Fibroblast of the aortic adventitia (primary cell): ENCODE measurements around the gene SLC27A5. TPM values are rescaled to one million over a fixed set of nuclear protein-coding genes. Genes with fewer than 3 reads are reported as not detected.

Source experiments
- DNase-seq: peaks from one replicate; pipeline ENCODE4 v3.0.0-alpha.2; 2010; ENCODE audit warnings: low read depth
- H3K4me3 ChIP-seq: 2 replicates; pipeline ENCODE4 v1.5.1; 2011; ENCODE audit warnings: low read depth, mild to moderate bottlenecking, control low read depth, low read length, moderate library complexity
- total RNA-seq: library from RNA; depleted of rRNA; stranded (reverse); fragments of >200 nt; gene quantifications from 2 replicates; pipeline ENCODE4 v1.2.3, GENCODE V29; 2012; ENCODE audit warnings: low replicate concordance
- TF ChIP-seq, protein P1 (sequence below): IDR thresholded peaks from 2 replicates; pipeline ENCODE4 v1.5.1; 2011; ENCODE audit warnings: mild to moderate bottlenecking, low read length, control low read depth, inconsistent platforms; ENCODE audit not compliant: insufficient read depth

Gene SLC27A5
- total RNA-seq, 1 donor, result 5.2 TPM

DNA sequence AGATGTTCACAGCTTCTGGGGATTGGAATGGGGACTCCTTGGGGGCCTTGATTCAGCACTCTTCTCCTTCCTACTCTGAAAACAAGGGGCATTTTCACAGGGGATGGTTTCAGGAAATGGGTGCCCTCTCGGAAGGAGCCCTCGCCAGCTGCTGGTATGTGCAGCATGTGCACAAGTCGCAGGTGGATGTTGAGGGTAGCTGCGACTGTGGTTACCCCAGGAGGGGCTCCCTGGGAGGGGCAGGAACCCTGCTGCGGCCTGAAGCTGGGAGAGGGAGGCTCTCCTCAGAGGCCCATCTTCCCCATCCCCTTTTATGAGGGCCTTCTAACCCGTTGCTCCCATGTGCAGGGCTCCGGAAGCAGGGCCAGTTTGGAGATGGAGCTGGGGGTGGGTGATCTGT, 29.4 kb downstream of the SLC27A5 start:
- no peak for DNase-seq
- TF ChIP-seq, protein P1, sequence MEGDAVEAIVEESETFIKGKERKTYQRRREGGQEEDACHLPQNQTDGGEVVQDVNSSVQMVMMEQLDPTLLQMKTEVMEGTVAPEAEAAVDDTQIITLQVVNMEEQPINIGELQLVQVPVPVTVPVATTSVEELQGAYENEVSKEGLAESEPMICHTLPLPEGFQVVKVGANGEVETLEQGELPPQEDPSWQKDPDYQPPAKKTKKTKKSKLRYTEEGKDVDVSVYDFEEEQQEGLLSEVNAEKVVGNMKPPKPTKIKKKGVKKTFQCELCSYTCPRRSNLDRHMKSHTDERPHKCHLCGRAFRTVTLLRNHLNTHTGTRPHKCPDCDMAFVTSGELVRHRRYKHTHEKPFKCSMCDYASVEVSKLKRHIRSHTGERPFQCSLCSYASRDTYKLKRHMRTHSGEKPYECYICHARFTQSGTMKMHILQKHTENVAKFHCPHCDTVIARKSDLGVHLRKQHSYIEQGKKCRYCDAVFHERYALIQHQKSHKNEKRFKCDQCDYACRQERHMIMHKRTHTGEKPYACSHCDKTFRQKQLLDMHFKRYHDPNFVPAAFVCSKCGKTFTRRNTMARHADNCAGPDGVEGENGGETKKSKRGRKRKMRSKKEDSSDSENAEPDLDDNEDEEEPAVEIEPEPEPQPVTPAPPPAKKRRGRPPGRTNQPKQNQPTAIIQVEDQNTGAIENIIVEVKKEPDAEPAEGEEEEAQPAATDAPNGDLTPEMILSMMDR, result no peak
- no peak overlapping the region for H3K4me3 ChIP-seq

DNA sequence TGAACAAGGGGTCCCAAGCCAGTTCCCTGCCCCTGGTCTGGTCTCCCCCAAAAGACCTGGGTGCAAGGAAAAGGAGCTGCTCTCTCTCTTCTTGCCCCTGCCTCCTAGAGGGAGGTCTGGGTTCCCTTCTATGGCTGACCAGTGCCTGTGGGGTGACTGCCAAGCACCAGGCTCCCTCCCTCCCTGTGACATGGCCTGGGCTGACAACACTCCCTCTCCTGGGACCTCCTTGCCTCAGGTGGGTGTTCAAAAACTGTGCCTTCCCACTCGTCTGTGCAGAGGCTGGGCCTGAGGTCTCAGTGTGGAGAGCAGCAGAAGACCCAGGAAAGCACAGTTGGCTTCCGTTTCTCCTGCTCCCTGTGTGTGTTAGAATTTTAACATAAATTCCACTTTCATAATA, 31.0 kb downstream of the SLC27A5 start:
- no peak overlapping the region for H3K4me3 ChIP-seq
- no peak for DNase-seq
- TF ChIP-seq, protein P1, result no peak

DNA sequence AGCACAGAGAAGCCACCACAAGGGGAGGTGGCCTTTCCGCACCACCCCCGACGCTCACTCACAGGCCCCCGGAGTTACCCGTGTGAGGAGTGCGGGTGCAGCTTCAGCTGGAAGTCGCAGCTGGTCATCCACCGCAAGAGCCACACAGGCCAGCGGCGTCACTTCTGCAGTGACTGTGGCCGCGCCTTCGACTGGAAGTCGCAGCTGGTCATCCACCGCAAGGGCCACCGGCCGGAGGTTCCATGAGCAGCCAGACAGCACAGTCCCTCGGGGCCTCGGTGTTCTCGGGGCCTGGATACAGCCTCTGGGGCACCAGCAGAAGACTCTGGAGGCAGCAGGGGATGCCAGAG, 31.3 kb downstream of the SLC27A5 start:
- no peak overlapping the region for H3K4me3 ChIP-seq
- TF ChIP-seq, protein P1, result no peak
- no peak for DNase-seq

DNA sequence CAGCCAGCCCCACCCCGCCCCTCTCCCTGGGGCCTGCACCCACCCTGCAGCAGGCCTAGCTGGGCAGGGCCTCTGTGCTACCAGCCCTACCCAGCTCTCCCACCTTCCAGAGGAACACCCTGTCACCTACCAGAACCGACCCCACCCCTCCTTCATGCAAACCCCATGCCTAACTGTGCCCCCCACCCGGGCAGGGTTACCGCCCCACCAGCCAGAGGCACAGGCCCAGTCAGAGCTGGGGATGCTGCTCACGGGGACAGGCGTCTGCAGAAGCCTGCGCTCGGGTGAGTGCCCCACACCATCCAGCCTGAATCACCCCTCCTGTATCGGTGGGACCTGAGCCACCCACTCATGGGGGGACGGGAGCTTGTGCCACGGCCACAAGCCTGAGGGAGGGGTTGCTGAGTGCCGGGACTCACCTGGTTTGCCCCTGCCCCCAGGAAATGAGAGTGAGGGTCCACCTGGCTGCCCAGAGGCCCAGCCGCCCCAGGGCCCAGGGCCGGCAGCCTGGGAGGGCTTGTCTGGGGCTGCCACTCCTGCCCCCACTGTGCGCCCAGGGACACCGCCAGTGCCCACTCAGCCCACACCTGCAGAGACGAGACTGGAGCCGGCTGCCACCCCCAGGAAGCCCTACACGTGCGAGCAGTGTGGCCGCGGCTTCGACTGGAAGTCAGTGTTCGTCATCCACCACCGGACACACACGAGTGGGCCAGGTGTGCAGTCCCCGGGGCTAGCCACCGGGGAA, 31.9 kb downstream of the SLC27A5 start:
- TF ChIP-seq, protein P1, result no peak
- DNase-seq, result no peak
- H3K4me3 ChIP-seq, result no peak overlapping the region

DNA sequence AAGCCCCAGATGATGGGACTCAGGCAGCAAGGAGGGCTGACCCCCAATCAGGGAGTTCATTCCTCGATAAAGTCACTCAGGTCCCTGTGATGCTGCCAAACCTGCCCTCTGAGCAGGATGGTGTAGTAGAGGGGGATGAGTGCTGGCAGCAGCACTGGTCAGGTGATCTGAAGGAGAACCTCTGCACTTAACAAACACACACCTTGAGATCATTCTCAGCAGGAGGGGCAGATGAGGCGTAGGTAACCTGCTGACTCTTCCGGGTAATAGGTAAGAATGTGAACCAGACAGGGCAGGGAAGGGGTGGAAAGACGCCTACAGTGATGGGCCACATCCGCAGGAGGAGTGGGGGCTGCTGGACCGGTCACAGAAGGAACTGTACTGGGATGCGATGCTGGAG, 32.5 kb downstream of the SLC27A5 start:
- TF ChIP-seq, protein P1, result no peak
- no peak overlapping the region for H3K4me3 ChIP-seq
- no peak for DNase-seq

DNA sequence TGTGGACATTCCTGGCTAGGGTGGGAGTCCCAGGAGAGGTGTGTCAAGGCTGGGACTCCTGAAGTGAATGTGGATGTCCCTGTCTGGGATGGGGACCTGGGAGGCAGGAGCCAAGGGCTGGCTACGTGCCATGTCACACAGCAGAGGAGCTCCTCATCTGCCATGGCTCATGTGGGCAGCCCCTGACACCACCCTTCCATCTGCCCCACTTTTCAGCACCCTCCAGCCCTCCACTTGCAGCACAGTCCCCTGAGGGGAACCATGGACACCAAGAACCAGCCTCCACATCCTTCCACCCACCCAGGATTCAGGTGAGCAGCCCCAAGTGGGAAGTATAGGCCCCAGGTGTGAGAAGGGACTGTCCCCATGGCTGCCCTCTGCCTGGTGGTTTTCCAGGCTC, 33.9 kb downstream of the SLC27A5 start:
- H3K4me3 ChIP-seq, result no peak overlapping the region
- no peak for DNase-seq
- TF ChIP-seq, protein P1, result no peak

DNA sequence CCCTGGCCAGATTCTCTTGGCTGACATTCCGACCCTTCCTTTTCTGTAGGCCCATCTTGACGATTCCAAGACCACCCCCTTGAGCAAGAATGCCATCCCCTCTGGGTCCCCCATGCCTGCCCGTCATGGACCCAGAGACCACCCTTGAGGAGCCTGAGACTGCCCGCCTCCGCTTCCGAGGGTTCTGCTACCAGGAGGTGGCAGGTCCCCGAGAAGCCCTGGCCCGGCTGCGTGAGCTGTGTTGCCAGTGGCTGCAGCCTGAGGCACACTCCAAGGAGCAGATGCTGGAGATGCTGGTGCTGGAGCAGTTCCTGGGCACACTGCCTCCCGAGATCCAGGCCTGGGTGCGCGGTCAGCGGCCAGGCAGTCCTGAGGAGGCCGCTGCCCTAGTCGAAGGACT, 34.7 kb downstream of the SLC27A5 start:
- peak overlapping the region; percentile 74 for H3K4me3 ChIP-seq
- DNase-seq, result no peak
- TF ChIP-seq, protein P1, result no peak
